Right lobe of liver (tissue), 4 donors: ENCODE data around the gene ZBTB42.

Experiments
- CTCF ChIP-seq, 4 donors: fragments of 200-600 bp in 3 of 4; fragments of 450-650 bp in 1 of 4; IDR thresholded peaks; one replicate each; pipeline versions ENCODE4 v1.5.1 to v1.8.0; 2016 to 2022; ENCODE audit warnings: antibody characterized with exemption in 4 of 4, mild to moderate bottlenecking in 2 of 4
- POLR2A ChIP-seq: fragments of 450-650 bp; IDR thresholded peaks from one replicate; pipeline ENCODE4 v1.6.1; 2017; ENCODE audit warnings: antibody characterized with exemption, mild to moderate bottlenecking
- donor health status: DM: no; HTN: no; CAD: no.
- donor health status: DM: no; HTN: no; CAD: no.
- donor health status: DM: no; HTN: yes; CAD: no.

DNA sequence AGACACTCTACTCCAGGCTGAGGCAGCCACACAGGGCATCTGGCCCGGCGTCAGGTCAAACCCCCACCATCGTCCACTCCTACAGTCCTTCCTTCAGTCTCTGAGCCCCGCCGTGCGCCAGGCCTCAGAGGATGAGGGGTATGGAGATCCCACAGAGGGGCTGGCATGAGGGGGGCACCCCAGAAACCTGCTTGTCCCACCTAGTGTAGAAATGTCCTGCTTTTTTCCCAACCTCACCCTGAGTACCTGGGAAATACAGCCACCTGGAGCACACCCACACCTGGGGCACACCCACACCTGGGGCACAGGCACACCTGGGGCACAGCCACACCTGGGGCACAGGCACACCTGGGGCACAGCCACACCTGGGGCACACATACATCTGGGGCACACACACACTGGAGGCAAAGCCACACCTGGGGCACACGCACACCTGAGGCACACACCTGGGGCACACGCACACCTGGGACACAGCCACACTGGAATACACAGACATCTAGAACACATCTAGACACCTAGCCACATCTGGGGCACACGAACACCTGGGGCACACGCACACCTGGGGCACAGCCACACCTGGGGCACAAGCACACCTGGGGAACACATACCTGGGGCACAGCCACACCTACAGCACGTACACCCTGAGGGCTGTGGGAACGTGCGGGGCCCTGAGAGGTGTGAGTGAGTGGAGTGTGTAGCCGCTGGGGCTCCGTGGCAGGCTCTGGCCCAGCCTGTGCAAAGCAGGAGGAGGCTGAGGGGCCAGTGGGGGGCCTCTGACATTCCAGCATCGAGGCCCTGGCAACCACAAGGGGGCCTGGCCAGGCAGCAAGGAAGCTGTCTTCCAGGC is 23.7 kb upstream of the ZBTB42 start:
- TF ChIP-seq CTCF (IDR thresholded peaks at IDR 0.05), result no peak
- TF ChIP-seq POLR2A, result no peak
